CD4-positive, alpha-beta T cell treated with Interleukin-12 subunit alpha and Interleukin-12 subunit beta, for 1 hour (primary cell): ENCODE measurements around the gene SORBS2.
"Not testable (repeated sequence)": the region's sequence is repeated elsewhere in the genome, so short reads cannot be mapped to it uniquely, and the experiment has no call there.

Source experiments
- DNase-seq: peaks from one replicate; pipeline ENCODE4 v3.0.0-alpha.2; 2020

SORBS2 gene

DNA sequence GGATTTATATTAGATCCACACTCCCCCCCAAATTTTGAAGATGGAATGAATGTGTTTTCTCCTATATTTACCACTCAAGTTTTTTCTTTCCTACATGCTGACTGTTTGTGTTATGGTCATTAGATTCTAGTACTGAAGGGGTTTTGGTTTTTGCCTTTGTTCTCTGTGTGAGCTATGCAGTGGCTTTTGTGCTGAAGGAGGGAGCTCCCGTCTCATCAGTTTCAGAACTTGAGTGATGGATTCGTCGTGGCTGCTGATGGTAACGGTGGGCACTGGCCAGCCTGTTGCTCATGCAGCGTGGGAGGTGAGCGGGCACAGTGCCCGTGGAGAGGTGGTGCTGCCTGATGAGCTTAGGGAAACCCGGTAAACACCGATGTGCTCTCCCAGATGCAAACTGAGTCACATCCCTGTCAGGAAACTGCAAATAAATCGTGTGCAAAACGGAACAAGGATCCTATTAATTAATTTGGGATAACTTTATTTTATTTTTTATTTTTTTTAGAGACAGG lies 101.5 kb downstream of the SORBS2 start:
- no peak for DNase-seq

DNA sequence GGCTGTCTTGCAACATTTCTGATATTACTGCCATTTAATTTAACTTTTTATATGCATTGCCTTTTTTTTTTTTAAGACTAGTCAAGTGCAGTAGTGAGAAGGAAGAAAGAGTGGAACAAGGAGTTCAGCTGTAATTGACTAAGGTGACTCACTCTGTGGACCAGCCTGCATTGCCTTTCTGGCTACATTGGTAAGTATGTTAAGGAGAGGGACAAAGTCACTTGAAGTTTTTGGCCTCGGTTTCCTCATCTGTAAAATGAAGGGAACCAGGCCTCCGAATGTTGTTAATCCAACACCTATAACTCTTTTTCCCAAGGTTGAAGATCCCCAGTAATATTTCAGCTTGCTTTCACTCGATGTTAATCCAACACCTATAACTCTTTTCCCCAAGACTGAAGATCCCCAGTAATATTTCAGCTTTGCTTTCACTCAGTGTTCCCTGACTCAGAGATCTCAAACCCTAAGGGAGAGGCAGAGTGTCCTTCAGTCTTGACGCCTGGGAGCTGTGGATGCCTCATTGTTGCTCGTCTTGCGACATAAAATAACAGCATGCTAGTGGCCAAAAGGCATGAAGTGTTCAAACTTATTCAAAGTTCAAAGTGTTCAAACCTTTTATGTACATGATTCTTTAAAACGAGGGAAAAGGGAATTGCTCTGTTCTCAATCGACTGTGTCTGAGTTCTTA lies 102.0 kb downstream of the SORBS2 start:
- no peak for DNase-seq

DNA sequence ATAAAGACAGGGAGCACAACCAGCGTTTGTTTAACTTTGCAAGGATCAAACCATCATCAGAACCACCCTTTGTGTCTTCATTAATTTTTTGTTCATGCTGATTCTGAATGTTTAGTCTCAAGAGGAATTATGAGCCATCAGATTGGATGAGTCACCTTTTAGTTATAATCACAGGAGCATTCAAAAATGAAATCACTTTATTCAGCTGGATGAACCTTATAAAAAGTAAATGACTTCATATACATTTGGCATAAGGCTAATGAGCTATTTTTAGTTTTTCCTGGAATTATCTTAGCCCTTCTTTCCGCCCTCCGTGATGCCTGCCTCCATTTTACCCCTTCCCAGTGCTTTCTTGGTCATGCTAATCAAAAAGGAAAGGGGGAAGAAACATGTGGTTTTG lies 103.6 kb downstream of the SORBS2 start:
- no peak for DNase-seq

DNA sequence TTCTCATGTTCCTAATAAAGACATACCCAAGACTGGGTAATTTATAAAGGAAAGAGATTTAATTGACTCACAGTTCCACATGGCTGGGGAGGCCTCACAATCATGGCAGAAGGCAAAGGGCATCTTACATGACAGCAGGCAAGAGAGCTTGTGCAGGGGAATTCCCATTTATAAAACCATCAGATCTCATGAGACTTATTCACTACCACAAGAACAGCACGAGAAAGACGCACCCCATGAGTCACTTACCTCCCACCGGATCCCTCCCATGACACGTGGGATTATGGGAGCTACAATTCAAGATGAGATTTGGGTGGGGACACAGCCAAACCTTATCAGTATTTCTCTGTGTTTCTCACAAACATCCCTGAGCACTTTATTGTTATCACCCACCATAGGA lies 104.4 kb downstream of the SORBS2 start:
- not testable (repeated sequence) for DNase-seq

DNA sequence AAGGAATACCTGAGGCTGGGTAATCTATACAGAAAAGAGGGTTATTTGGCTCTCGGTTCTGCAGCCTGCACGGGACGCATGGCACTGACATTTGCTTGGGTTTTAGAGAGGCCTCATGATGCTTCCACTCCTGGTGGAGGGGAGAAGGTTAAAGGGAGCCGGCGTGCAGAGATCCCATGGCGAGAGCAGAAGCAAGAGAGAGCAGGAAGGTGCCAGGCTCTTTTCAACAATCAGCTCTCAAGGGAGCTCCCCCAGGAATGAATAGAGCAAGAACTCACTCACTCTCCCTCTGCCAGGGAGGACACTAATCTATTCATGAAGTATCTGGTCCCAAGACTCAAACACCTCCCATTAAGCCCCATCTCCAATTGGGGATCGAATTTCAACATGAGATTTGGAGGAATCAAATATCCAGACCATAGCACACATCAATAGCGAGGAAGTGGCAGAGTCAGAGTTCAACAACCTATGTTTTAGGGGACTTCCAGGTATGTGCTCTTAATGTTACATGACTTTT lies 109.8 kb downstream of the SORBS2 start:
- no peak for DNase-seq

DNA sequence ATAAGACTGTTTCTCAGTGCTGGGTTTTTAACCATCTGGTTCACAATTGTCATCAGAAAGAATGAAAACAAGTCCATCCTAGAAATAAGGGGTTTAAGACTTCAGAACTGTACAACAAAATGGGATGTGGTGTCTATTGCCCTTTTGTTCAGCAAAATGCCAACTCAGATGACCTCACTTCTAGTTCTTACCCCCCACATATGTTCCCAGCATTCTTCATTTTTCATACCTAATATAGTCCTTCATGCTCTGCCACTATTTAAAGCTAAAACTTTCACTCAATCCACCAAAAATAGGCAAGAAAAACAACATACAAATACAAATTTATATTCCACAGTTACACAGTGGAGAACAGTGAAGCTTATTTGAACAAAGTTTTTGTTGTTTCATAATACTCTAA lies 111.4 kb downstream of the SORBS2 start:
- no peak for DNase-seq

DNA sequence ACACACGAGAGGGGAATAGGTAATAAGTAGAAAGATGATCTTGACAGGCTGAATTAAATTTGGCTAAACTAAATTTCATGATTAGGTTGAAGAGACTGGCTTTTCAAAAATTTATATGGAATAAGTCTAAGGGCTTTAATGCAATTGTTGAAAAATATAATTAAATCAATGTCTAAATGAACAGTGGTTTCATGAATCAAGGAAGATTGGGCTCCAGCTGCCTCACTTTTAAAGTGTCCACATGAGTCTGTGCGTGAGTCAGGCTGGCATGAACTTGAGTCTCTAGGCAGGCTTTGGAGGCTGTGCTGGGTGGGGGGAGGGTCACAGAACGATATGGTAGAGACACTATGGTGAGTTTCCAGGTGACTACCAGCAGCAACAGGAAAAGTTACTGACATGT lies 111.9 kb downstream of the SORBS2 start:
- DNase-seq, result no peak

DNA sequence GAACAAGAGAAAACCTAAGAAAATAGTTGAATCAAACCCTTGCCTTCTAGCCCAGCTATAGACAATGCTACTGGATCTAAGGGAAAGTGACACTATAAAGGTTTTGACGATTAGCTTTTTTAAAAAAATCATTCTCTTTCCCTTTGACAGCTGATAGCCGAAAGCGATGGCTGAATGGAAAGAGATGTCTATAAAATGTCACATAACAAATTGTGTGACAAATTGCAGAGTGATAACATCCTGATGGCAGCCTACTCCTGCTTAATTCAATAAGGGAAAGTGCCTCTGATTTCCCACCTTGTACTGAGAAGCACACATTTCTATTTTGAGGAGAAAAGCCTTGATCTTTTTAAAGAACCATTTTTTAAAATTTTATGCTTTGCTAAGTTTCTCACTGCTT lies 114.5 kb downstream of the SORBS2 start:
- no peak for DNase-seq

DNA sequence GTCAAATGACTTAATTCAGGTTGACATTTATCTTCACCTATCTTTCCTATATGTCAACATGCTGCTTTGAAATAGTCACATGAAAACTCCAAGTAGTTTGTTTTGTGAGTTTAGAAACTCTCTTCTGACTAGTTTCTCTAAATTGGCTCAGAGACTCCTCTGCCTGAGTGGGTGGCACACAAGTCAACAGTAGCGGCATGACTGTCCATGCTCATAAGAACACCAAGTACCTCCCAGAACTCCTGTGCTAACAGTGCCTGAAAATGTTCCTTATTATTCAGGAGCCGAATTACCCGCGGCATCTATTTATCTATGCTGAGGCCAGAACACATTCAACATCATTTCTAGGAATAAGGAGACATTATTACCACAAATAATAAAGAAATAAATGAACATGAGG lies 116.3 kb downstream of the SORBS2 start:
- DNase-seq, result no peak

DNA sequence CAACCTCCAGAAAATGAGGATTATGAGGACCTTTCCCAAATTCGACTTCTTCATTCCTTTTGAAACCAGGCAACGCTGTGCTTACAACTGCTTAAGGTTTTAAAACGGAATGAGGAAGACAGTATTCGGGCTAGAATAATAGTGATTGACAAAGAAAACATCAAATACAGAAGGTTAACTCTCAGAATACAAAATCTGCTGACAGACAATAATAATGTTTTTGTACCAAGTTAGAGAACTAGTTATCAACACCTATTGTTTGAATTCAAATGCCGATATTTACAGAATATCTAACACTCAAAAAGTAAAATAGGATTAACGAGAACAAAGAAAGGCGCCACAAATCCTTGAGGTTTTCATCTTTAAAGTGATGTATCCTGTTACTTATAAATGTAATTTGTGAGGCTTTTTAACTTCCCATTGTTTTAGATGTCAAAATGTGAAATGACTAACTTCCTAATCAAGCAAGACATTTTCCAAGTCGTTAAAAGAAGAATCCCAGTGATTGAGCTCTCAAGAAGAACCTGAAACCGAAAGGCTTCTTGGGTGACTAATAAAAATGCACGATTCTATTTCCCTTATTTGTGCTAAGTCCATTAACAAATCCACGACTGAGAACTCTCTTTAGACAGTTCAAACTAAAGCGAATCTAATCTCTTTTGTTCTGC lies 118.3 kb downstream of the SORBS2 start:
- DNase-seq, result no peak

DNA sequence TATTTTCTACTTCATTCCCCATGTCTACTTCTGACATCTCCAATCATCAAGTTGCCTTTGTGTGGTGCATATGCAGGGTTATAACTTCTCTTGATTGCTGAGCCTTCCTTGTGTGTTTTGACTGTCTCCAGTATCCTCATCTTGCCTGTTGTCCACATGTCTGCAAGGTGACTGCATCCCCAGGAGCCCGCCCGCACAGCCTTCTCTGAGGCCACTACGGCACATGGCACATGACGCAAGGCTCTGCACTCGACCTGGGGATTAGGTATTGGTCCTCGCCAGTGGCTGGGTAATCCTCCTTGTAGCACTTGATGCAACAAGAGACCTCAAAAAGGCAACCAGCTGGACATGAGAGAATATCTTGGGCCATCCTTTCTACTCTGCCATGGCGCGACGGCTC lies 122.6 kb downstream of the SORBS2 start:
- DNase-seq, result no peak

DNA sequence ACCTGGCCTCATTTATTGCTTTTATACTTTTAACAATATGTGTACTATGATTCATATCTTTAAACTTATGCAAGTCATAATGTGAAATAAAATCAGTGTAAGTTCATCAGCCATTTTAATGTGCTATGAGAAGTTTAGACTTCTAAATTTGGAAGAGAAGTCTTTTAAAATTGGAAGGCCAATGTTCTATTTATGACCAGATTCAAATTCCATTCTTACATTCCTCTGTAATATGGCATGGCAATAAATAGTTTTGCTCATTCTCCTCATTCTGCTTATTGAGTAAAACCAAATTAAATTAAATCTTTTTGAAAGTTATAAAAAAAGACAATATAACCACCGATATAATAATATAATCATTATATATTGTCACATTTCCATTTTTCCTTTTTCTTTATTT lies 126.2 kb downstream of the SORBS2 start:
- no peak for DNase-seq

DNA sequence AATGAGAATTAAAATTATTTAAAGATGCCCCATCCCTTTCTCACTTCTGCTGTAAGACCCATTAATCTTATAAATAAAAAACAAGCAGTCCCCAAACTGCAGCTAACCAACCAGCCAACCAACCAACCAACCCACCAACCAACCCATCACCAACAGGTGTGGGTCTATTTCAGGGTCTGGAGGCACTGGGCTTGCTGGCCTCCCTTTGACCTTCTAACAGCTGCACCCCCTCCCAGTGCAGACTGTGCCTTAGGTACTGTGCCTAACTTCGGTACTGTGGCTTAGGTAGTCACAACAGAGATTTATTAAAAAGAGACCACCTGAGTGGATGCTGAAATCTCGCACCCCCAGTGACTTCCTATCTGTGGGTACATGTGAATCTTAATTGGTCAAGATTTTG lies 128.1 kb downstream of the SORBS2 start:
- no peak for DNase-seq

DNA sequence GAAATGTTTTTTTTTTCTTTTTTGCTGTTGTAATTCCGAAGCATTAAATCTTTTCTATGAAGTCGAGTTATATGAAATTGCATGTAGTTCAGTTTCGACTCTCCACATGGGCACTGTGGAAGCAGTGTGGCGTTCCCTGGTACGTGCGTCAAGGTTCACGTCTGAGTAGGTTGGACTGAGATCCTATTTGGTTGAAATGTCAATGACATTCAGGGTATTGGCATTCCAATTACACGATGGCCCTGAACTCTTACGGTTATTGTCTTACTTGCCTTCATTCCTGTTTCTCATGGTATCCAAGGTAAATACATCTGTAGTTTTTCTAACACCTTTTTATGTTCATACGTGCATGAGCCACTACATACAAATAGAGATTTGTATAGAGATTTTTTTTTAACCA lies 128.8 kb downstream of the SORBS2 start:
- no peak for DNase-seq

DNA sequence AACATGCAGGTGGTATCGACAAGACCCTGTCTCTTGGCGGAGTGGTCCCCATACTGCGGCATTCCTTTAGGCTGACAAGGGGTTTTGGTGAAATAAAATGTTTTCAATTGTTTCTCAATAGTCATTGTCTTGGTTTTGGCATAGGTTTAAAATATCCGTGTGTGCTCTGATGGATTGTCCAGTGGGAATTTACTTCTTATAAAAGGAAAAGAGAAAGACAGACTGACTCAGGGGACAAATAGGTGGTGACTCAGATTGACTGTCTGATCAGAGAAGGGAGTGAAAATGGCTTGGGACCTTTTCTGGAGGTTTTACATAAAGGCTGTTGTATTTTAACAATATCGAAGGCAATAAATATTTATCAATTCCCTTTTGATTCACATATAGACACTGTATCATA lies 129.8 kb downstream of the SORBS2 start:
- DNase-seq, result no peak

DNA sequence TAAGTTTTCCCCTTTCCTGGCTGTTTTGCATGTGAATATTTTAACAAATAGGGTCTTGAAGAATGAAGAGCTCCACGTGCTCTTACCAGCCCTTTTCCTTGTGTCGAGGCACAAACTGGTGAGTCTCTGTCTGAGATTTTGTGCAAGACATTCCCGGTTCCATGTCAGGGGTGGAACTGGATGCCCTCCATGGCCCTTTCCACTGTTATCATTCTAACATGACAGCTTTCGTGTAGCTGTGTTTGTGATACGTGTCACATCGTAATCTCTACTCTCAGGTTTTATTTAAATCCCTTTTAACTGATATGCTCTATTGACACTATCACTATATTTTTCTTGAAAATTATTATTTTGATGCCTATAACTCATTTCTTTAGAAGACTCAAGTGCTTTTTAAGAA lies 130.4 kb downstream of the SORBS2 start:
- DNase-seq, result no peak

DNA sequence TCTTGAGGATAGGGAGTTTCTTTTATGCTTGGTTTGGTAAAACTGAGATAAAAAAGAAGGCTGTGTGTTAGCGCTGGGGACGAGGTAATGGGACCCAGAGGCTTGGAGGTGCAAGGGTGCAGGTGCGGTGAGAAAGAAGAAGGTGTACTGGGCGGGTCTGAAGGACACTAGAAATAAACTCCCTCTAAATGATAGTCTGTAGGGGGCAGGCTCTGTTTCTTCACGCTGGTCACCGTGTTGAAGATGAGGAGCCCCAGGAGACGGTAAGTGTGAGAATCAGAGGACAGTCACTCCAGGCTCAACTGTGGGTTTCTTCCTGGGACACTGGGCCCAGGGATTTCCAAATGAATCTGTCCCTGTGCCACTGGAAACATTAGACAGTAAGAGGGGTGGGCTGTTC lies 131.4 kb downstream of the SORBS2 start:
- DNase-seq, result no peak

DNA sequence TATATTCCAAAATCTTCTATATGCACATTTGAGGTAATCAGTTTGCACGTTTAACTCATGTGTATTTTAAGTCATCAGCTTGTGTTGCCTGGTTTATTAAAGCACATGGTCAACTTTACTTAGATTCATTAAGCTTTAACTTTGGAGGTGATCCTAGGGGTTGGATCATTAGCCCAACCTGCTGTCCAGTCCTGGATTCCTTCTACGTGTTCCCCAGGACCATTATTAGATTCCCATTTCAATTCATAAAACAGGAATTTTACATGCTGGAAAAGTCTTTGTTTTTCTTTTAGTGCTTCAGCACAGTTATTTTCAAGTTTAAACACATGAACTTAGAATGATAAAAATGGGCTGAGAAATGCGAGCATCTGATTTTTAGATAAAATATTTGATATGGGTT lies 132.5 kb downstream of the SORBS2 start:
- DNase-seq, result no peak

DNA sequence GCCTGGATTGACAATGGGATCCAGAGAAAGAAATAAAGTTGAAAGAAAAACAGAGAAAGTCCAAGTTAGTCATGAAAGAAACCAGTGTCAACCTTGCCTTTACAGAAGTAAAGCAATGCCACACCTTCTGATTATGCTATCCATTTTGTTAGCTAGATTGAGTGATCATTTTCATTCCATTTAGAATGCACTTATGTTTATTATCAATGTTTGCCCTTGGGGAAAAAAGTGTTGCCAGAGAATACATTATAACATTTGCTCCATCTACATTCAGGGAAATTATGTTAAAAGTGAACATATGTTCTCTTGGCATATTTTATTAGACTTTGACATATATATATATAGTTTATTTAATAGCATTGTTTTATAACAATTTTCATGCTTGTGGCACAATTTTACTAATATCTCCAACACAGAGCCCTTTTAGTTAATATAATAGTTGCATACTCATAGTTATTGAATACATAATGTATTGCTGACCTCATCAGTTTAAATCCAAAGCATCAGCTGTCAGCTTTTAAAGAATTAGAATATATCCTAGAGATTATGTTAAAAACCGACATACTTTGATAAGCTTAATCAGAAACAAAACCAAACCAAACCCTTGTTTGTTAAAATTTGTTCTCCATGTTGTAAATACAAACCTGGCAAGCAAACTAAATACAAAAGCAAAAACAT lies 134.2 kb downstream of the SORBS2 start:
- DNase-seq, result no peak

DNA sequence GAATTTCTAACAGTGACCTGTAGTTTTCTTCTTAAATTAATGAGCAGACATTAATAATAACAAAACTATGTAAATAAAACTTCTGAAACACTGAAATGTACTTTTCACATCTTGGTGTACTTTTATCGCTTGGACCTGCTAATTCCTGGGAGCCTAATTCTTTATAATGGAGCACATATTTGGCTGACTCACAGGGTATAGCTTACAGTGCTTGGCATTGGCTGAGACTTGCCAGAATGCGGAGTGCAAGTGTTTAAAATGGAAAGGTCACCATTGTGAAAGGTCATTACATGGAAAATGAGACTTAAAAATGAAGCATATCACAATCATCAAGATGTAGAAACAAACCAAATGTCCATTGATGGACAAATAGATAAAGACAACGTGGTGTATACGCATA lies 139.4 kb downstream of the SORBS2 start:
- DNase-seq, result no peak

DNA sequence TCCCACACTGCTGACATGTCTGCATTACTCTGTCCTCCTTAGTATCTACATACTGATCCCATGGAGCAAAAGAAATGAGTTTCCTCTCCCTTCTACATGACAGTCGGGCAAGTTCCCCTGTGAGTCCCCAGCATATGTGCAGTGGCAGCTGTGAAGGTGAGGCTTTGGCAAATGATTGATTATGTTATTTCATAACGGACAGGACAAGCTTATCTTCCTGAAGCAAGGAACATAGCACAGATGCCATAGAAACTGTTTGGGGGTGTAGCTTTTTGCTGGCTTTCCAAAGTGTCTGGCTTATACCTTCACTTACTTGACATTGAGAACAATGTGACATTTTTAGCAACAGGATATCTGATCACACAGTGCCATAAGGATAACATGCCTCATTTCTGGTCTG lies 139.8 kb downstream of the SORBS2 start:
- DNase-seq, result no peak

DNA sequence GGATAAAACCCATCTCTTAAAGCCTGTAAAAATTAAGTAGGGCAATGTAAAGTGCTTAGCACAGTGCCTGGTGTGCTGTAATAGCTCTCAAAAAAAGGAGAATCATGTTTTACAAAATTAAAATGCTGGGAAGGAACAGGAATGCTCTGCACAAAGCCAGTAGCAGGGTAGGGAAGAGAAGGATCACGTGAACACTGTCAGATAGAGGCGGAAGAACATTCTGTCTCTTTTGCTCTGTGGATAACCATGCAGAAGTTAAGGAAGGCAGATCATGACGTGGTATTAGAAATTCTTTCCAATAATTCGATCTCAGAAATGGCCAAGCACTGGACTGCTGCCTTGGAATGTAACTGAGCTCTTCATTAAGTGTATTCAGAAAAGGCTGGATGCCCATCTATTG lies 140.5 kb downstream of the SORBS2 start:
- DNase-seq, result no peak

DNA sequence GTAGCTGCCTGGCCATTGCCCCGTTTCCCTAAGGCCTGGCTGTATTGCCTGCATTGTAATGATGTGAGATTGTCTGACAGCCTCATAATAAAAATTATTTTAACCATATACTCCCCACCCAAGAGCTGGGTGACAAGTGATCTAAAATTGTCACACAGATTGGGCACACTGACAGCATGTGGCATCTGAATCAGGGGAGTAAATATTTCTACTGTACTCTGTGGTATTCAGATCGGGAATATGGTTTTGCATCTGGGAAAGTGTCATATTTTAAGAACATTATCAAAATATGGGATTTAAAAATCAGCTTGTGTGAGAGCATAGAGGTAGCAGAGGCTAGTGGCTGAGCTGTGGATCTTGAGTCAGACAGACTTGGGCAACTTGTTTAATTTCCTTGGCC lies 140.9 kb downstream of the SORBS2 start:
- no peak for DNase-seq

DNA sequence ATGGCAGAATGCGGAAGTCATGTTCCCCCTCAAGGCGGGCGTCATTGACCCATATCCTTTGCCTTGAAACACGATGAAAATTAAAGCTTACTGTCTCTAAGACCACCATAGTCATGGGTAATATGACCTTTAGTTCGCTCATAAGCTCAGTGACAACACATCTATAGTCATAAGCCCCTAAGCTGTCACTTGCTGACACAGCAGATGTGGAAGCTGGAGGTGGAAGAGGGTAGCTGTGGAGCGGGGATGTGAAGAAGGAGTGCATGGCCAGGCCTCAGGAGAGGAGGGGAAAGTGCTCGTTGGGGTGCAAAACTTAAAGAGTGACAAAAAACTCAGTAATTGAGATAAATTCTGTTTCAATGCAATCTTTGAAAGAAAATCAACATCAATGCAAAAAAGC lies 142.7 kb downstream of the SORBS2 start:
- no peak for DNase-seq
